ENCODE measurements around the gene TPP1. TPM values are rescaled to one million over a fixed set of nuclear protein-coding genes. Genes with fewer than 3 reads are reported as not detected.
A peak's percentile ranks its signal among the peaks of the same experiment; 100 is the strongest.

The TPP1 gene
- total RNA-seq, 1 donor from 2014 or later: 72.4 TPM

DNA sequence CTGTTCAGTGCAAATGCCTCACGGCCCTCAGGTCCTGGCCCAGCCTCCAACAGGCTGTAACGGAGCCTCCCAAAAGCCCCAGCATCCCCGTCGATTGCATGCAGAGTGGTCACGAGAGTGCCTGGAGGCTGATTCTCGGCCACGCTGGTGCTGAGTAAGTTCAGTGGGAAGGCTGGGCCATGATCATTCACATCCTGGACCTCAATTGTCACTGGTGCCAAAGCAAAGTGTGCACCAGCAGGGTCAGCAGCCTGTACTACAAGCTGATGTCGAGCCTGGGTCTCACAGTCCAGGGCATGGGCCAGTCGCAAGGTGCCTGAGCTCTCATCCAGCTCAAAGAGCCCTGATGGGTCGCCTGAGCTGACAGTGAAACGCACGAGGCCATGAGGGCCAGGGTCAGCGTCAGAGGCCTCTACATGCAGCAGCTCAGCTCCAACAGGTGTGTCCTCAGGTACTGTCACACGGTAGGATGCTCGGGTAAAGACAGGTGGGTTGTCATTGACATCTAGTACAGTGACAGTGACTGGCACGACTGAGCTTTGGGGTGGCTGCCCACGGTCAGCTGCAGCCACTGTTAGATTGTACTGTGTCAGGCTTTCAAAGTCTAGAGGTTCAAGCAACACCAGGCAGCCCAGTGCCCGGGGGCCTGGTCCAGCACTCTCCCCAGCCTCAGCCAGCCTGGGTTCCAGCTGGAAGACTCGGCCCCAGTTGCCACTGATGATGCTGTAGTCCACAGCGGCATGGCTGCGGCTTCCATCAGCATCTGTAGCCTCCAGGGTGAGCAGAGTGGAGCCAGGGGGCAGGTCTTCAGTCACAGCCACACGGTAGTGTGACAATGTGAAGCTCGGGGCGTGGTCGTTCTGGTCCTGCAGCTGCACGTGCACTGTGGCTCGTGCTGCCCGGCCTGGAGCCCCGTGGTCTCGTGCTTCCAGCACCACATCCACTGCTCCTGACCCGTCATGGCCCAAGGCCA lies 4.5 kb upstream of the TPP1 start:
- H3K27me3 ChIP-seq (ENCODE audit: control insufficient read depth, insufficient read depth, low read length): peaks cover 5% of the 10 kb centered on the region
- DNase-seq (ENCODE audit: low read depth): no peak
- no peaks in the 10 kb centered on the region for H3K36me3 ChIP-seq (ENCODE audit: control insufficient read depth, insufficient read depth, low read length)
- TF ChIP-seq, protein P1, sequence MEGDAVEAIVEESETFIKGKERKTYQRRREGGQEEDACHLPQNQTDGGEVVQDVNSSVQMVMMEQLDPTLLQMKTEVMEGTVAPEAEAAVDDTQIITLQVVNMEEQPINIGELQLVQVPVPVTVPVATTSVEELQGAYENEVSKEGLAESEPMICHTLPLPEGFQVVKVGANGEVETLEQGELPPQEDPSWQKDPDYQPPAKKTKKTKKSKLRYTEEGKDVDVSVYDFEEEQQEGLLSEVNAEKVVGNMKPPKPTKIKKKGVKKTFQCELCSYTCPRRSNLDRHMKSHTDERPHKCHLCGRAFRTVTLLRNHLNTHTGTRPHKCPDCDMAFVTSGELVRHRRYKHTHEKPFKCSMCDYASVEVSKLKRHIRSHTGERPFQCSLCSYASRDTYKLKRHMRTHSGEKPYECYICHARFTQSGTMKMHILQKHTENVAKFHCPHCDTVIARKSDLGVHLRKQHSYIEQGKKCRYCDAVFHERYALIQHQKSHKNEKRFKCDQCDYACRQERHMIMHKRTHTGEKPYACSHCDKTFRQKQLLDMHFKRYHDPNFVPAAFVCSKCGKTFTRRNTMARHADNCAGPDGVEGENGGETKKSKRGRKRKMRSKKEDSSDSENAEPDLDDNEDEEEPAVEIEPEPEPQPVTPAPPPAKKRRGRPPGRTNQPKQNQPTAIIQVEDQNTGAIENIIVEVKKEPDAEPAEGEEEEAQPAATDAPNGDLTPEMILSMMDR (IDR thresholded peaks at IDR 0.05; ENCODE audit: insufficient read depth, low read length, poor library complexity, severe bottlenecking): no peak
- no peak overlapping the region for H3K4me3 ChIP-seq (ENCODE audit: low read depth, low read length)

DNA sequence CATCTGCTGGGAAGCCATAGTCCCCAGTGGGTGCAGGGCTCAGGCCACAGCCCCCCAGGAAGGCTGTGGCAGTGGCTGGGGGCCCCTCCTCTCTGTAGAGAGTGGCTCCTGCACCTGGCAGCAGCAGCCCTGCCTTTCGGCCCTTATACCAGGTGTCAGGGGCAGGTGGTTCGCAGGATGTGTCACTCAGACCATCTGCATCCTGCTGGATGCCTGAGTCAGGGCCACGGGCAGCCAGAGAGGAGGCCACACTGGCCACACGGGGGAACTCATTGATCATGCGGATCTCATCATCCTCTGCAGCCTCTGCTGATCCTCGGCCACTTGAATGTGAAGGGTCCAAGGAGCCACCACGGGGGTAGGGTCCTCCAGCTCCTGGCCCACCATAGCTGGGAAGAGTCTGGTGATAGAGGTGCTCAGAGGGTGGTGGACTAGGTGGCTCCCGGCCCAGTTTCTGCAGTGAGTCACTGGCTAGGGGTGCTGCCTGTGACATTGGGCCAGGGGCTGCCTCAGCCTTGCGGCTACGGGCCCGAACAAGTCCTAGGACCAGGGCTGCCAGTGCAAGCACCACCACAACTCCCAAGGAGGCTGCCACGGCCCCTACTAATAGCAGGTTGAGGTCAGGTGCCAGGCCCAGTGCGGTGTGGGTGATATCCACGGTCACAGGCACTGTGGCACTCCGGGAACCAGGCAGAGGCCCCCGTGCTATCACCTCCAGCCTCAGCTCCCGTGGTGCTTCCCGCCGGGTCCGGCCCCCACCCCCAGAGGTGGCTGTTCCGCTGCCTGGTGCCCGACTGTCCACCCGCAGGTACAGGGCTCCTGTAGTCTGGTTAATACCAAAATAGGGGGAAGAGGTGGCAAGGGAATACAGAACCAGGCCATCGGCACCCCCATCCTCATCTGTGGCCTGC lies 3.3 kb upstream of the TPP1 start:
- H3K4me3 ChIP-seq (ENCODE audit: low read depth, low read length): no peak overlapping the region
- H3K36me3 ChIP-seq (ENCODE audit: control insufficient read depth, insufficient read depth, low read length): no peaks in the 10 kb centered on the region
- H3K27me3 ChIP-seq (ENCODE audit: control insufficient read depth, insufficient read depth, low read length): peaks cover 2% of the 10 kb centered on the region
- no peak for DNase-seq (ENCODE audit: low read depth)
- TF ChIP-seq, protein P1 (IDR thresholded peaks at IDR 0.05; ENCODE audit: insufficient read depth, low read length, poor library complexity, severe bottlenecking): no peak

DNA sequence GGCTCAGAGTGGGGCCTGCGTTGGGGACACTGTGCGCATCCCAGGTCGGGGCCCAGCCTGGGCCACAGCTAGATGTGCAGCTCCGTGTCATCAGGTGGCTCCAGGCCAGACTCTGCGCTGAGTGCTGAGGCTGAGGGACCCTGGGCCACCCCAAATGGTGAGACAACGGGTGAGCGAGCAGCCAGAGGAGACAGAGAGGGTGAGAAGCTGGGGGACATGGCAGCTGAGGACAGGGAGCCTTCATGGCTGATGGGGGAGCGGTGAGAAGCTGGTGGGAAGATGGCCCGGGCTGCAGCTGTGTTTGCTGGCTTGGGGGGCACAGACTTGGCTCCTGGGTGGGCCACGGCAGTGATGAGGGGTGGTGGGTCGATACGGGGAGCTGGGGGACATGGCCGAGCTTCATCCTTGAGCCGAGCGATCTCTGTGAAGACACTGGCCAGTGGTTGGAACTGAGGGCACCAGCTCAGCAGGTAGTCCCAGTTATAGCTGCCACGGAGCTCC lies 2.5 kb upstream of the TPP1 start:
- H3K27me3 ChIP-seq (ENCODE audit: control insufficient read depth, insufficient read depth, low read length): no peaks in the 10 kb centered on the region
- TF ChIP-seq, protein P1 (IDR thresholded peaks at IDR 0.05; ENCODE audit: insufficient read depth, low read length, poor library complexity, severe bottlenecking): no peak
- H3K4me3 ChIP-seq (ENCODE audit: low read depth, low read length): no peak overlapping the region
- no peak for DNase-seq (ENCODE audit: low read depth)
- H3K36me3 ChIP-seq (ENCODE audit: control insufficient read depth, insufficient read depth, low read length): no peaks in the 10 kb centered on the region

DNA sequence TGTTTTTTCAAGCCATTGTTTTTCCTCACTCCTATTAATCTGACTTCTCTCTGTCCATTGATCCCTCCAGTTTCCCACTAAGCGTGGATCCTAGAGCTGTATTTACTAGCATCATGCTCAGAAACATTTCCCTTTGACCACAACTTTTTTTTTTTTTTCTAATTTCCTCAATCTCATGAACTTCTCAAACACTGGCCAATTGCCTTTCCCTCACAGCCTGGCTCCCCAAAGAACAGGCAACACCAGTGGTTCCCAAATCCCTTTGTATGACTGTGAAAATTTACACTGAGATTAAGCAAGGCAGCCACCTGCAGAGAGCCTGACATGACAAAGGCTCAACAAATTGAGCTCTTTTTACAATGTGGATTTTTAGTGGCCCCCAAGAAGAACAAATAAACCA lies 1.4 kb upstream of the TPP1 start:
- Histone ChIP-seq H3K4me3 (ENCODE audit: low read depth, low read length) (no peak overlapping the region), H3K27me3 (ENCODE audit: control insufficient read depth, insufficient read depth, low read length) (no peaks in the 10 kb centered on the region), H3K36me3 (ENCODE audit: control insufficient read depth, insufficient read depth, low read length) (peaks cover 1% of the 10 kb centered on the region)
- TF ChIP-seq, protein P1 (IDR thresholded peaks at IDR 0.05; ENCODE audit: insufficient read depth, low read length, poor library complexity, severe bottlenecking): no peak
- no peak for DNase-seq (ENCODE audit: low read depth)

DNA sequence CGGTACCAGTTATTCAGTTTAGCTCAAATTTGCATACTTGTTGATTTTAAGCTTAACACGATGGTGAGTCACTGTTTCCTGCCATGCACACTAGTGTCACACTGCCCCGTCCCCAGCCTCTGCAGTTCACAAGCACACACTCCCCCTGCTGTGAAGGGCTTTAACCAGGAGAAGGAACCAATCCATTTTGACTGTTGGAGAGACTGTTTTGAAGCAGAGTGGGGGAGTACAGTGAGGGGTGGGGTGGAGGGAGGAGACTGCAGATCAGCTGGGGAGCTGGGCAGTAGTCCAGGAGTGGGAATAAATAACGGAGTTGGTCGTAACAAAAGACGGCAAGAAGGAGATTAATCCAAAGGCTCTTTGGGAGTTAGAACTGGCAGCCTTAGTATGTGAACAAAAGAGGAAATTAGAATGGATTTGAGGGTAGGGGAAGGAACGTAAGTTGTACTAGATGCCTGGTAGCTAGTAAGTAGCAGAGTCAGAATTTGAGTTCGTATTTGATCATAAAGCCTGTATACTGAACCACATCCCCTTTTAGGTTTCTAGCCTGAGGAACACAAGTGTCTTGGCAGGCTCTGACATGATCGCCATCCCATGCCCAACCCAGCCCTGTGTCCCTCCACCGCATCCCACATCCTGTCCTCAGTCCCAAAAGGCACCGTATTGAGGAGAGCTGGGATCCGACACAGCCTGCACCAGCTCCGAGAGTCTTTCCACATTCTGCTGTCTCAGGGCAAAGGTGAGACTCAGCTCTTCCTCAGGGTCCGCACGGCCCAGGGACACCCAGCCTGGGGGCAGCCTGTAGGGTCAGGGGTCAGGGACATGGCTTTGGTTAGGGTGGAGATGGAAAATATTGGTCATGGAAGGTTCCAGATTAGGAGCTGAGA lies 862 bp downstream of the TPP1 start:
- DNase-seq (ENCODE audit: low read depth): no peak
- TF ChIP-seq, protein P1 (IDR thresholded peaks at IDR 0.05; ENCODE audit: insufficient read depth, low read length, poor library complexity, severe bottlenecking): no peak
- Histone ChIP-seq H3K27me3 (ENCODE audit: control insufficient read depth, insufficient read depth, low read length) (no peaks in the 10 kb centered on the region), H3K36me3 (ENCODE audit: control insufficient read depth, insufficient read depth, low read length) (peaks cover 1% of the 10 kb centered on the region), H3K4me3 (ENCODE audit: low read depth, low read length) (peak overlapping the region; percentile 84)
